SK-N-SH (cell line): ENCODE measurements around the gene ASCC1. TPM values are rescaled to one million over a fixed set of nuclear protein-coding genes. Genes with fewer than 3 reads are reported as not detected.

ENCODE experiments used
- CTCF ChIA-PET: fragments of 300-600, 350-600 bp; formaldehyde crosslinking; extraction: SDS; loops from one replicate; lab custom pipeline; 2021; lab: Yijun Ruan, JAX
- POLR2A ChIA-PET: fragments of 350-600 bp; sonication (Branson Sonifier 250); formaldehyde crosslinking; extraction: SDS; loops from one replicate; lab custom pipeline; 2020; ENCODE audit warnings: antibody characterized with exemption, inconsistent platforms; lab: Yijun Ruan, JAX
- DNase-seq: peaks from one replicate; pipeline ENCODE4 v3.0.0; 2012
- H2AFZ ChIP-seq: fragments of 200-600 bp; sonication (generic); 2 replicates; pipeline ENCODE4 v1.8.1; 2016; ENCODE audit warnings: antibody characterized with exemption, mild to moderate bottlenecking, low read depth
- H3F3A ChIP-seq: fragments of 200-600 bp; sonication (generic); replicated peaks from 2 replicates; pipeline ENCODE3; 2016; ENCODE audit warnings: antibody characterized with exemption, mild to moderate bottlenecking; ENCODE audit not compliant: insufficient read depth
- H3K27ac ChIP-seq, 2 experiments: fragments of 200-500 bp in 1 of 2; fragments of 200-600 bp in 1 of 2; sonication (Bioruptor generic) in 1 of 2; sonication (generic), shearing (Covaris generic) in 1 of 2; 2 replicates each; pipeline versions ENCODE4 v1.5.1 to v1.6.1; 2014 to 2016; ENCODE audit warnings: low read depth in 2 of 2, inconsistent platforms in 1 of 2, low read length in 1 of 2, mild to moderate bottlenecking in 1 of 2, mixed read lengths in 1 of 2
- H3K27me3 ChIP-seq: fragments of 200-600 bp; sonication (generic), shearing (Covaris generic); 2 replicates; pipeline ENCODE4 v1.6.1; 2016; ENCODE audit warnings: mixed run types; ENCODE audit not compliant: insufficient read depth
- H3K36me3 ChIP-seq, 2 experiments: fragments of 200-500 bp in 1 of 2; fragments of 200-600 bp in 1 of 2; sonication (Bioruptor generic) in 1 of 2; sonication (generic) in 1 of 2; replicated peaks in 1 of 2; 2 replicates each; pipeline versions ENCODE3 to v1.5.1; 2014 to 2016; ENCODE audit warnings: low read length in 1 of 2, mild to moderate bottlenecking in 1 of 2; ENCODE audit not compliant: insufficient read depth in 2 of 2, control insufficient read depth in 1 of 2
- H3K4me1 ChIP-seq, 2 experiments: fragments of 200-500 bp in 1 of 2; fragments of 200-600 bp in 1 of 2; sonication (Bioruptor generic) in 1 of 2; sonication (generic), shearing (Covaris generic) in 1 of 2; 2 replicates each; pipeline versions ENCODE4 v1.5.1 to v1.6.1; 2014 to 2016; ENCODE audit warnings: low read depth in 1 of 2, low read length in 1 of 2, mixed run types in 1 of 2; ENCODE audit not compliant: insufficient read depth in 2 of 2, control insufficient read depth in 1 of 2
- H3K4me2 ChIP-seq: fragments of 200-600 bp; sonication (generic), shearing (Covaris generic); 2 replicates; pipeline ENCODE4 v1.6.1; 2017; ENCODE audit warnings: mixed run types
- H3K4me3 ChIP-seq, 2 experiments: fragments of 200-500 bp in 1 of 2; fragments of 200-600 bp in 1 of 2; sonication (Bioruptor generic) in 1 of 2; sonication (generic), shearing (Covaris generic) in 1 of 2; 2 replicates each; pipeline versions ENCODE4 v1.5.1 to v1.8.1; 2014 to 2016; ENCODE audit warnings: low read depth in 2 of 2, inconsistent platforms in 1 of 2, low read length in 1 of 2, mild to moderate bottlenecking in 1 of 2, mixed read lengths in 1 of 2, moderate library complexity in 1 of 2
- H3K79me2 ChIP-seq: fragments of 200-600 bp; sonication (generic); 2 replicates; pipeline ENCODE4 v1.8.1; 2017; ENCODE audit warnings: mild to moderate bottlenecking; ENCODE audit not compliant: insufficient read depth
- H3K9ac ChIP-seq: fragments of 200-600 bp; sonication (generic); 2 replicates; pipeline ENCODE4 v1.6.1; 2017; ENCODE audit warnings: mixed run types
- H3K9me2 ChIP-seq: fragments of 200-600 bp; sonication (generic); 2 replicates; pipeline ENCODE4 v1.6.1; 2017; ENCODE audit warnings: mixed run types
- H3K9me3 ChIP-seq: fragments of 200-600 bp; sonication (generic); 2 replicates; pipeline ENCODE4 v1.6.1; 2017; ENCODE audit warnings: mixed run types, mild to moderate bottlenecking, moderate library complexity
- H4K20me1 ChIP-seq: fragments of 200-600 bp; sonication (generic); 2 replicates; pipeline ENCODE4 v1.6.1; 2017; ENCODE audit warnings: mild to moderate bottlenecking, mixed run types; ENCODE audit not compliant: insufficient read depth
- EP300 ChIP-seq, 2 experiments: IDR thresholded peaks; 2 replicates each; pipeline versions ENCODE4 v1.4.0 to v1.6.1; 2012; ENCODE audit warnings: borderline replicate concordance in 1 of 2, low read depth in 1 of 2, low read length in 1 of 2
- EZH2phosphoT487 ChIP-seq: fragments of 200-600 bp; sonication (generic); IDR thresholded peaks from 2 replicates; pipeline ENCODE4 v1.6.1; 2017; ENCODE audit warnings: low read depth, mixed run types, mild to moderate bottlenecking, antibody characterized with exemption, moderate library complexity, borderline replicate concordance
- FOXJ3 ChIP-seq: sonication (generic); formaldehyde crosslinking; IDR thresholded peaks from 2 replicates; pipeline ENCODE4 v1.5.1; 2020; ENCODE audit warnings: mild to moderate bottlenecking, missing genetic modification reagents
- RAD21 ChIP-seq: IDR thresholded peaks from 2 replicates; pipeline ENCODE4 v1.6.1; 2012; ENCODE audit warnings: mild to moderate bottlenecking, low read length
- SIN3A ChIP-seq: IDR thresholded peaks from 2 replicates; pipeline ENCODE4 v1.6.1; 2012; ENCODE audit warnings: low read depth, mild to moderate bottlenecking, low read length, moderate library complexity, borderline replicate concordance
- SMC3 ChIP-seq: IDR thresholded peaks from 2 replicates; pipeline ENCODE4 v1.6.1; 2012; ENCODE audit warnings: low read depth, low read length, improper control_type of control experiment
- TEAD4 ChIP-seq: IDR thresholded peaks from 2 replicates; pipeline ENCODE4 v1.4.0; 2012; ENCODE audit warnings: mild to moderate bottlenecking, borderline replicate concordance; ENCODE audit not compliant: insufficient read depth
- WGBS: methylation state at CpG from one replicate; pipeline ENCODE4 v1.1.6; 2017; ENCODE audit warnings: low lambda C conversion rate; 5-methylcytosine and 5-hydroxymethylcytosine counted together
- polyA plus RNA-seq, 3 experiments: library from polyadenylated mRNA; depleted of rRNA; stranded (reverse); fragments of >200 nt; gene quantifications; 2 replicates each; pipeline ENCODE4 v1.2.3, GENCODE V29; 2012
- TF ChIP-seq, protein P1 (sequence below): fragments of 200-600 bp; sonication (generic); IDR thresholded peaks from 2 replicates; pipeline ENCODE4 v1.6.1; 2017; ENCODE audit warnings: antibody characterized with exemption, mild to moderate bottlenecking, moderate library complexity
- TF ChIP-seq, protein P2 (sequence below): fragments of 150-350 bp; IDR thresholded peaks from 2 replicates; pipeline ENCODE4 v1.6.1; 2017; ENCODE audit warnings: antibody characterized with exemption, low read length, low read depth, borderline replicate concordance
- TF ChIP-seq, protein P3 (sequence below): IDR thresholded peaks from 2 replicates; pipeline ENCODE4 v1.4.0; 2012; ENCODE audit warnings: low read depth, borderline replicate concordance

ASCC1 gene
- polyA plus RNA-seq, 1 of the 3 experiments (the other 2 are of a cell fraction) = 15.0 TPM

DNA sequence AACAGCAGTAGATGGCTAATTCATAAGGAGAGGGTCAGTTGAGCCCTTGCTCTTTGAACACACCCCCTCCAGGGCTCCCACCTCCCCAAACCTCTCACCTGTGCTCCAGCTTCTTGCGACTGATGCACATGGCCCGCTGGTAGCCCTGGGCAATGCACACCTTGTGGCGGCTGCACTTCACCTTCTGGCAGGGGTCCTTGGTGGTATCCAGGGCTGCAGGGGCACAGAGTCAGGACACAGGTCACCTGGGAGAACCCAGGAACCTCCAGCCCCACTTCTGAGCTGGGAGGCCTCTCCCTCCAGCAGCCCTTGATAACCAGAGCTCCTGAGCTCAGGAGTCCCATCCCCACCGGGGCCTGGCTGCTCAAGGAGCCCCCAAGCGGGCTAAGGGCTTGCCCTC lies 144.0 kb downstream of the ASCC1 start:
- Histone ChIP-seq H2AFZ (no peak overlapping the region), H3K9ac (no peak overlapping the region), H3K27ac (no peak overlapping the region), H3K4me3 (no peak overlapping the region), H4K20me1 (no peaks in the 10 kb centered on the region), H3K36me3 (no peaks in the 10 kb centered on the region), H3K9me2 (no peaks in the 10 kb centered on the region), H3K79me2 (no peaks in the 10 kb centered on the region), H3K9me3 (no peaks in the 10 kb centered on the region), H3K4me1 (peaks cover 0 to 41% of the 10 kb centered on the region in 2 experiments; a peak in 1 of 4 replicates), H3F3A (no peaks in the 10 kb centered on the region), H3K27me3 (no peaks in the 10 kb centered on the region), H3K4me2 (no peak overlapping the region)
- POLR2A ChIA-PET = interaction anchor here (2.1 kb wide), 1 partner anchor 201 kb away, joined by 8 read pairs; the partner anchor contains the start of gene DDIT4
- CTCF ChIA-PET = interaction anchor here (0.5 to 8.4 kb wide), 8 partner anchors 16 to 203 kb away, joined by 3 to 55 read pairs (median 4); partner anchors contain the start of gene SPOCK2
- 86% methylated on average over 5 of the region's 5 CpGs for WGBS
- no peak for DNase-seq
- TF ChIP-seq, protein P1, sequence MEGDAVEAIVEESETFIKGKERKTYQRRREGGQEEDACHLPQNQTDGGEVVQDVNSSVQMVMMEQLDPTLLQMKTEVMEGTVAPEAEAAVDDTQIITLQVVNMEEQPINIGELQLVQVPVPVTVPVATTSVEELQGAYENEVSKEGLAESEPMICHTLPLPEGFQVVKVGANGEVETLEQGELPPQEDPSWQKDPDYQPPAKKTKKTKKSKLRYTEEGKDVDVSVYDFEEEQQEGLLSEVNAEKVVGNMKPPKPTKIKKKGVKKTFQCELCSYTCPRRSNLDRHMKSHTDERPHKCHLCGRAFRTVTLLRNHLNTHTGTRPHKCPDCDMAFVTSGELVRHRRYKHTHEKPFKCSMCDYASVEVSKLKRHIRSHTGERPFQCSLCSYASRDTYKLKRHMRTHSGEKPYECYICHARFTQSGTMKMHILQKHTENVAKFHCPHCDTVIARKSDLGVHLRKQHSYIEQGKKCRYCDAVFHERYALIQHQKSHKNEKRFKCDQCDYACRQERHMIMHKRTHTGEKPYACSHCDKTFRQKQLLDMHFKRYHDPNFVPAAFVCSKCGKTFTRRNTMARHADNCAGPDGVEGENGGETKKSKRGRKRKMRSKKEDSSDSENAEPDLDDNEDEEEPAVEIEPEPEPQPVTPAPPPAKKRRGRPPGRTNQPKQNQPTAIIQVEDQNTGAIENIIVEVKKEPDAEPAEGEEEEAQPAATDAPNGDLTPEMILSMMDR = no peak
- TF ChIP-seq EP300 (IDR thresholded peaks at IDR 0.05; ENCODE audit: borderline replicate concordance in 1 of 2, low read depth in 1 of 2, low read length in 1 of 2) = no peak
- no peak for TF ChIP-seq TEAD4
- no peak for TF ChIP-seq RAD21
- no peak for TF ChIP-seq EZH2phosphoT487
- TF ChIP-seq, protein P2, sequence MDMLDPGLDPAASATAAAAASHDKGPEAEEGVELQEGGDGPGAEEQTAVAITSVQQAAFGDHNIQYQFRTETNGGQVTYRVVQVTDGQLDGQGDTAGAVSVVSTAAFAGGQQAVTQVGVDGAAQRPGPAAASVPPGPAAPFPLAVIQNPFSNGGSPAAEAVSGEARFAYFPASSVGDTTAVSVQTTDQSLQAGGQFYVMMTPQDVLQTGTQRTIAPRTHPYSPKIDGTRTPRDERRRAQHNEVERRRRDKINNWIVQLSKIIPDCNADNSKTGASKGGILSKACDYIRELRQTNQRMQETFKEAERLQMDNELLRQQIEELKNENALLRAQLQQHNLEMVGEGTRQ = no peak
- TF ChIP-seq, protein P3, sequence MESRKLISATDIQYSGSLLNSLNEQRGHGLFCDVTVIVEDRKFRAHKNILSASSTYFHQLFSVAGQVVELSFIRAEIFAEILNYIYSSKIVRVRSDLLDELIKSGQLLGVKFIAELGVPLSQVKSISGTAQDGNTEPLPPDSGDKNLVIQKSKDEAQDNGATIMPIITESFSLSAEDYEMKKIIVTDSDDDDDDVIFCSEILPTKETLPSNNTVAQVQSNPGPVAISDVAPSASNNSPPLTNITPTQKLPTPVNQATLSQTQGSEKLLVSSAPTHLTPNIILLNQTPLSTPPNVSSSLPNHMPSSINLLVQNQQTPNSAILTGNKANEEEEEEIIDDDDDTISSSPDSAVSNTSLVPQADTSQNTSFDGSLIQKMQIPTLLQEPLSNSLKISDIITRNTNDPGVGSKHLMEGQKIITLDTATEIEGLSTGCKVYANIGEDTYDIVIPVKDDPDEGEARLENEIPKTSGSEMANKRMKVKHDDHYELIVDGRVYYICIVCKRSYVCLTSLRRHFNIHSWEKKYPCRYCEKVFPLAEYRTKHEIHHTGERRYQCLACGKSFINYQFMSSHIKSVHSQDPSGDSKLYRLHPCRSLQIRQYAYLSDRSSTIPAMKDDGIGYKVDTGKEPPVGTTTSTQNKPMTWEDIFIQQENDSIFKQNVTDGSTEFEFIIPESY = no peak
- no peak for TF ChIP-seq SIN3A

DNA sequence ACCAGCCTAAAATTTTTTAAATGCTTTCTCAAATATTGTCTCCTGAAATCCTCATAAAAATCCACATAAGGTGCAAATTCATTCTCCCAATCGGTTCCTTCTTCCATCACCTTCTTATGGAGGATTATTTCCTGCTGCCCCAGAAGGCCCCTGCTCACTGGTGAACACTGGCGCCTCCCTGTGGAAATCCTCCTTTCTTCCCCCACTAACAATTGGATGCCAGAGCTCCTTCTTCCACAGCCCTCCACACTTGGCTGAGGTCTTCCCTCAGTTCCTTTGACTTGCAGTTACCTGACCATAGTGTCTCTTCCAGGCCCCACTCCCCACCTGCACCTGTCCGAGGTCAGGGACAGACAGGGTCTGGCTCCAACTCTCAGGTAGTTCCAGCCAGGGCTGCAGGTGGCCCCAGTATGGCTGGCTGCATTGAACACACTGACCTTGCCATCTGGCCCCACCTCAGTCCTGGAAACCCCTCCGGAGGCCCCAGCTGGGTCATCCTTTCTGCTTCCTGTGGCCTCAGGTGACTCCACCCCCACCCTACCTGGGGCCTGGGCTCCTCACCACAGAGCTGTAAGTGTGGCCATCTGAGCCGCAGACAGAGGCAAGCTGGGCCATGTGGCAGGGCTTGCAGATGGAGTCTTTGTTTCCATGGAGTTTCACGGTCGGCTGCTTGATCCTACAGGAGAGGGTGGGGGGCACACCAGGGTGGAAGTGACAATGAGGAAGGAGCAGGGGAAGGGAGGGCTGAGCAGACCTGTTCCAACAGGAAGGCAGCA lies 146.1 kb downstream of the ASCC1 start:
- no peak overlapping the region for H3K27ac ChIP-seq
- no peak overlapping the region for H3K4me2 ChIP-seq
- no peaks in the 10 kb centered on the region for H3K36me3 ChIP-seq
- H3K9ac ChIP-seq = no peak overlapping the region
- no peaks in the 10 kb centered on the region for H3K79me2 ChIP-seq
- no peak overlapping the region for H3K4me3 ChIP-seq
- ChIA-PET CTCF (interaction anchor here (0.7 to 8.4 kb wide), 5 partner anchors 9 to 270 kb away, joined by 3 to 55 read pairs (median 3); no protein-coding TSS in a partner anchor), POLR2A (interaction anchor here (0.7 kb wide), 1 partner anchor 262 kb away, joined by 3 read pairs; no protein-coding TSS in a partner anchor)
- TF ChIP-seq FOXJ3 (no peak), SMC3 (peak; percentile 7; the same call in 1 of the 2 replicates), RAD21 (peak; percentile 16; the same call in 1 of the 2 replicates)
- TF ChIP-seq, protein P3 = no peak
- H3K9me3 ChIP-seq = no peaks in the 10 kb centered on the region
- no peaks in the 10 kb centered on the region for H3K27me3 ChIP-seq
- WGBS = 83% methylated on average over 7 of the region's 7 CpGs
- no peak overlapping the region for H2AFZ ChIP-seq
- H3F3A ChIP-seq = no peaks in the 10 kb centered on the region
- no peaks in the 10 kb centered on the region for H3K9me2 ChIP-seq
- no peaks in the 10 kb centered on the region for H4K20me1 ChIP-seq
- DNase-seq = no peak
- peaks cover 0 to 47% of the 10 kb centered on the region in 2 experiments; a peak in 1 of 4 replicates for H3K4me1 ChIP-seq
